WTC11 (cell line): ENCODE data around the gene GTPBP6. TPM values are rescaled to one million over a fixed set of nuclear protein-coding genes. Genes with fewer than 3 reads are reported as not detected.

Experiments
- ATAC-seq: fragments of 200-7000 bp; cut with Tn5 transposase; 2 replicates; pipeline ENCODE4 v1.10.0; 2021; ENCODE audit warnings: mild to moderate bottlenecking, moderate library complexity
- CTCF ChIA-PET: fragments of 300-600 bp; sonication (Branson Sonifier 250); formaldehyde crosslinking; loops from one replicate; lab custom pipeline; 2021; ENCODE audit warnings: antibody characterized with exemption; lab: Charles Lee
- POLR2A ChIA-PET: fragments of 350-600 bp; sonication (Branson Sonifier 250); formaldehyde crosslinking; loops from one replicate; lab custom pipeline; 2021; ENCODE audit warnings: antibody characterized with exemption; lab: Charles Lee
- DNase-seq: peaks from one replicate; pipeline ENCODE4 v3.0.0; 2021; ENCODE audit warnings: low spot score
- H3K27ac Mint-ChIP-seq: 2 replicates; pipeline ENCODE4 v1.8.0; 2021; ENCODE audit warnings: mixed read lengths
- H3K27me3 Mint-ChIP-seq: 2 replicates; pipeline ENCODE4 v1.8.0; 2021; ENCODE audit warnings: low read depth, mild to moderate bottlenecking, moderate library complexity, mixed read lengths
- H3K36me3 Mint-ChIP-seq: 2 replicates; pipeline ENCODE4 v1.8.0; 2021; ENCODE audit warnings: mixed read lengths
- H3K4me1 Mint-ChIP-seq: 2 replicates; pipeline ENCODE4 v1.8.0; 2022; ENCODE audit warnings: mixed read lengths
- H3K4me3 Mint-ChIP-seq: 2 replicates; pipeline ENCODE4 v1.8.0; 2021; ENCODE audit warnings: mild to moderate bottlenecking, moderate library complexity, mixed read lengths
- H3K9me3 Mint-ChIP-seq: 2 replicates; pipeline ENCODE4 v1.8.0; 2021; ENCODE audit warnings: mixed read lengths
- FOXP1 ChIP-seq: sonication (generic); formaldehyde crosslinking; IDR thresholded peaks from 2 replicates; pipeline ENCODE4 v1.8.0; 2022; ENCODE audit warnings: missing genetic modification reagents, mild to moderate bottlenecking, moderate library complexity, borderline replicate concordance
- IRF2 ChIP-seq: sonication (generic); formaldehyde crosslinking; IDR thresholded peaks from 2 replicates; pipeline ENCODE4 v1.8.0; 2022; ENCODE audit warnings: low read depth, missing genetic modification reagents, borderline replicate concordance
- MYBL2 ChIP-seq: sonication (generic); formaldehyde crosslinking; IDR thresholded peaks from 2 replicates; pipeline ENCODE4 v1.8.1; 2023; ENCODE audit warnings: mild to moderate bottlenecking, moderate library complexity, missing genetic modification reagents
- NR1H2 ChIP-seq: sonication (generic); formaldehyde crosslinking; IDR thresholded peaks from 2 replicates; pipeline ENCODE4 v1.9.0; 2021; ENCODE audit warnings: mild to moderate bottlenecking, moderate library complexity, missing genetic modification reagents
- NR3C1 ChIP-seq: sonication (generic); formaldehyde crosslinking; conservative IDR thresholded peaks from 2 replicates; pipeline ENCODE4 v1.8.1; 2023; ENCODE audit warnings: low read depth, mild to moderate bottlenecking, missing genetic modification reagents
- RORB ChIP-seq: fragments of 250-450 bp; sonication (Bioruptor Pico); IDR thresholded peaks from 2 replicates; pipeline ENCODE4 v1.9.0; 2021; ENCODE audit warnings: mild to moderate bottlenecking
- TEAD1 ChIP-seq: sonication (generic); formaldehyde crosslinking; IDR thresholded peaks from 2 replicates; pipeline ENCODE4 v1.8.0; 2022; ENCODE audit warnings: mild to moderate bottlenecking, missing genetic modification reagents
- TEAD4 ChIP-seq: sonication (generic); formaldehyde crosslinking; IDR thresholded peaks from 2 replicates; pipeline ENCODE4 v1.8.0; 2022; ENCODE audit warnings: mild to moderate bottlenecking, missing genetic modification reagents
- ZNF219 ChIP-seq: sonication (generic); formaldehyde crosslinking; IDR thresholded peaks from 2 replicates; pipeline ENCODE4 v1.8.0; 2023; ENCODE audit warnings: missing genetic modification reagents, mild to moderate bottlenecking, borderline replicate concordance
- ZNF232 ChIP-seq: sonication (generic); formaldehyde crosslinking; IDR thresholded peaks from 2 replicates; pipeline ENCODE4 v1.8.0; 2022; ENCODE audit warnings: mild to moderate bottlenecking, missing genetic modification reagents
- ZNF263 ChIP-seq: sonication (generic); formaldehyde crosslinking; IDR thresholded peaks from 2 replicates; pipeline ENCODE4 v1.8.1; 2022; ENCODE audit warnings: low read depth, mild to moderate bottlenecking, moderate library complexity, missing genetic modification reagents
- ZNF317 ChIP-seq: sonication (generic); formaldehyde crosslinking; IDR thresholded peaks from 2 replicates; pipeline ENCODE4 v1.8.1; 2023; ENCODE audit warnings: low read depth, mild to moderate bottlenecking, moderate library complexity, missing genetic modification reagents, borderline replicate concordance
- ZNF416 ChIP-seq: fragments of 250-450 bp; sonication (Bioruptor Pico); IDR thresholded peaks from 2 replicates; pipeline ENCODE4 v1.9.0; 2021; ENCODE audit warnings: mild to moderate bottlenecking, inconsistent platforms
- total RNA-seq: library from RNA; stranded (reverse); gene quantifications from 3 replicates; pipeline ENCODE4 v1.2.3, GENCODE V29; 2021
- TF ChIP-seq, protein P1 (sequence below): sonication (generic); formaldehyde crosslinking; IDR thresholded peaks from 2 replicates; pipeline ENCODE4 v1.8.0; 2022; ENCODE audit warnings: mild to moderate bottlenecking, missing genetic modification reagents
- TF ChIP-seq, protein P2 (sequence below): fragments of 250-450 bp; sonication (Bioruptor Pico); IDR thresholded peaks from 2 replicates; pipeline ENCODE4 v1.9.0; 2021; ENCODE audit warnings: mild to moderate bottlenecking, borderline replicate concordance
- TF ChIP-seq, protein P3 (sequence below): sonication (generic); formaldehyde crosslinking; IDR thresholded peaks from 2 replicates; pipeline ENCODE4 v1.8.0; 2023; ENCODE audit warnings: missing genetic modification reagents, mild to moderate bottlenecking, borderline replicate concordance

The GTPBP6 gene
- total RNA-seq, 1 experiment from 2014 or later: 63.9 TPM

DNA sequence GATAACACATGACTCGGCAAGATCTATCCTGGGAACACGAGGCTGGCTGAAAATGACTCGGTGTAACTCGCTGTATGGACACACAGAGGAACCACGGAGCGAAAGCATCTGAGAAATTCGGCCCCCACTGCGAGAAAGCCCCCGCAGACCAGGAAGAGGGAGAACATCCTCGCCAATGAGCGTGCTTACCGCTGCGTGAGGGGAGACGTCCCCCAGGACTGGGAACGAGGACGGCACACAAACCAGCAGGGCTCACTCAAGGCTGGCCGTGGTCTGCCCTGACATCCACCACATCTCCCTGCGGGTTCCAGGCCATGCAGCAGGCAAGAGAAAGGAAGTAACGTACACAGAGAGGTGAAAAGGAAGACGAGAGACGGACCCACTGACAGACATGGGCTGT lies 17.6 kb upstream of the GTPBP6 start (continued):
- TF ChIP-seq NR1H2 (no peak), NR3C1 (CRISPR knock-in tag) (no peak), RORB (CRISPR knock-in tag) (no peak)
- TF ChIP-seq, protein P1, sequence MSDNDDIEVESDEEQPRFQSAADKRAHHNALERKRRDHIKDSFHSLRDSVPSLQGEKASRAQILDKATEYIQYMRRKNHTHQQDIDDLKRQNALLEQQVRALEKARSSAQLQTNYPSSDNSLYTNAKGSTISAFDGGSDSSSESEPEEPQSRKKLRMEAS (CRISPR knock-in tag): no peak
- TF ChIP-seq, protein P2, sequence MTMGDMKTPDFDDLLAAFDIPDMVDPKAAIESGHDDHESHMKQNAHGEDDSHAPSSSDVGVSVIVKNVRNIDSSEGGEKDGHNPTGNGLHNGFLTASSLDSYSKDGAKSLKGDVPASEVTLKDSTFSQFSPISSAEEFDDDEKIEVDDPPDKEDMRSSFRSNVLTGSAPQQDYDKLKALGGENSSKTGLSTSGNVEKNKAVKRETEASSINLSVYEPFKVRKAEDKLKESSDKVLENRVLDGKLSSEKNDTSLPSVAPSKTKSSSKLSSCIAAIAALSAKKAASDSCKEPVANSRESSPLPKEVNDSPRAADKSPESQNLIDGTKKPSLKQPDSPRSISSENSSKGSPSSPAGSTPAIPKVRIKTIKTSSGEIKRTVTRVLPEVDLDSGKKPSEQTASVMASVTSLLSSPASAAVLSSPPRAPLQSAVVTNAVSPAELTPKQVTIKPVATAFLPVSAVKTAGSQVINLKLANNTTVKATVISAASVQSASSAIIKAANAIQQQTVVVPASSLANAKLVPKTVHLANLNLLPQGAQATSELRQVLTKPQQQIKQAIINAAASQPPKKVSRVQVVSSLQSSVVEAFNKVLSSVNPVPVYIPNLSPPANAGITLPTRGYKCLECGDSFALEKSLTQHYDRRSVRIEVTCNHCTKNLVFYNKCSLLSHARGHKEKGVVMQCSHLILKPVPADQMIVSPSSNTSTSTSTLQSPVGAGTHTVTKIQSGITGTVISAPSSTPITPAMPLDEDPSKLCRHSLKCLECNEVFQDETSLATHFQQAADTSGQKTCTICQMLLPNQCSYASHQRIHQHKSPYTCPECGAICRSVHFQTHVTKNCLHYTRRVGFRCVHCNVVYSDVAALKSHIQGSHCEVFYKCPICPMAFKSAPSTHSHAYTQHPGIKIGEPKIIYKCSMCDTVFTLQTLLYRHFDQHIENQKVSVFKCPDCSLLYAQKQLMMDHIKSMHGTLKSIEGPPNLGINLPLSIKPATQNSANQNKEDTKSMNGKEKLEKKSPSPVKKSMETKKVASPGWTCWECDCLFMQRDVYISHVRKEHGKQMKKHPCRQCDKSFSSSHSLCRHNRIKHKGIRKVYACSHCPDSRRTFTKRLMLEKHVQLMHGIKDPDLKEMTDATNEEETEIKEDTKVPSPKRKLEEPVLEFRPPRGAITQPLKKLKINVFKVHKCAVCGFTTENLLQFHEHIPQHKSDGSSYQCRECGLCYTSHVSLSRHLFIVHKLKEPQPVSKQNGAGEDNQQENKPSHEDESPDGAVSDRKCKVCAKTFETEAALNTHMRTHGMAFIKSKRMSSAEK (CRISPR knock-in tag): no peak

DNA sequence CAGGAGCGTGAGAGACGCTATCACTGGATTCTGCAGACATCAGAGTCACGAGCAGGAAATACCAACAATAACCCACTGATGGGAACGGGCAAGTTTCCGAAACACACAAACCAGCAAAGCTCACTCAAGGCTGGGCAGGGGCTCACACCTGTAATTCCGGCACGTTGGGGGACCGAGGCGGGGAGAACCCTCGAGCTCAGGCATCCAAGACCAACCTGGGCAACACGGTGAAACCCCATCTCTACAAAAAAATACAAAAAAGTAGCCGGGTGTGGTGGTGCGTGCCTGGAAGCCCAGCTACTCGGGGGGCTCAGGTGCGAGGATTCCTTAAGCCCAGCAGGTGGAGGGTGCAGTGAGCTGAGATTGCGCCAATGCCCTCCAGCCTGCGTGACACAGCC lies 17.2 kb upstream of the GTPBP6 start:
- ChIA-PET CTCF (no interaction called here), POLR2A (no interaction called here)
- H3K27ac Mint-ChIP-seq: no peak overlapping the region
- H3K9me3 Mint-ChIP-seq: no peaks in the 10 kb centered on the region
- TF ChIP-seq ZNF416 (no peak), ZNF317 (CRISPR knock-in tag) (no peak), FOXP1 (CRISPR knock-in tag) (no peak), TEAD4 (no peak), ZNF232 (CRISPR knock-in tag) (no peak), MYBL2 (CRISPR knock-in tag) (no peak), ZNF219 (CRISPR knock-in tag) (no peak), ZNF263 (CRISPR knock-in tag) (no peak), IRF2 (CRISPR knock-in tag) (no peak), TEAD1 (CRISPR knock-in tag) (no peak)
- TF ChIP-seq, protein P3, sequence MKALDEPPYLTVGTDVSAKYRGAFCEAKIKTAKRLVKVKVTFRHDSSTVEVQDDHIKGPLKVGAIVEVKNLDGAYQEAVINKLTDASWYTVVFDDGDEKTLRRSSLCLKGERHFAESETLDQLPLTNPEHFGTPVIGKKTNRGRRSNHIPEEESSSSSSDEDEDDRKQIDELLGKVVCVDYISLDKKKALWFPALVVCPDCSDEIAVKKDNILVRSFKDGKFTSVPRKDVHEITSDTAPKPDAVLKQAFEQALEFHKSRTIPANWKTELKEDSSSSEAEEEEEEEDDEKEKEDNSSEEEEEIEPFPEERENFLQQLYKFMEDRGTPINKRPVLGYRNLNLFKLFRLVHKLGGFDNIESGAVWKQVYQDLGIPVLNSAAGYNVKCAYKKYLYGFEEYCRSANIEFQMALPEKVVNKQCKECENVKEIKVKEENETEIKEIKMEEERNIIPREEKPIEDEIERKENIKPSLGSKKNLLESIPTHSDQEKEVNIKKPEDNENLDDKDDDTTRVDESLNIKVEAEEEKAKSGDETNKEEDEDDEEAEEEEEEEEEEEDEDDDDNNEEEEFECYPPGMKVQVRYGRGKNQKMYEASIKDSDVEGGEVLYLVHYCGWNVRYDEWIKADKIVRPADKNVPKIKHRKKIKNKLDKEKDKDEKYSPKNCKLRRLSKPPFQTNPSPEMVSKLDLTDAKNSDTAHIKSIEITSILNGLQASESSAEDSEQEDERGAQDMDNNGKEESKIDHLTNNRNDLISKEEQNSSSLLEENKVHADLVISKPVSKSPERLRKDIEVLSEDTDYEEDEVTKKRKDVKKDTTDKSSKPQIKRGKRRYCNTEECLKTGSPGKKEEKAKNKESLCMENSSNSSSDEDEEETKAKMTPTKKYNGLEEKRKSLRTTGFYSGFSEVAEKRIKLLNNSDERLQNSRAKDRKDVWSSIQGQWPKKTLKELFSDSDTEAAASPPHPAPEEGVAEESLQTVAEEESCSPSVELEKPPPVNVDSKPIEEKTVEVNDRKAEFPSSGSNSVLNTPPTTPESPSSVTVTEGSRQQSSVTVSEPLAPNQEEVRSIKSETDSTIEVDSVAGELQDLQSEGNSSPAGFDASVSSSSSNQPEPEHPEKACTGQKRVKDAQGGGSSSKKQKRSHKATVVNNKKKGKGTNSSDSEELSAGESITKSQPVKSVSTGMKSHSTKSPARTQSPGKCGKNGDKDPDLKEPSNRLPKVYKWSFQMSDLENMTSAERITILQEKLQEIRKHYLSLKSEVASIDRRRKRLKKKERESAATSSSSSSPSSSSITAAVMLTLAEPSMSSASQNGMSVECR (CRISPR knock-in tag): no peak
- TF ChIP-seq, protein P1 (CRISPR knock-in tag): no peak
- TF ChIP-seq, protein P2 (CRISPR knock-in tag): no peak
- no peaks in the 10 kb centered on the region for H3K4me1 Mint-ChIP-seq
- ATAC-seq: no peak
- H3K36me3 Mint-ChIP-seq: peaks cover 28% of the 10 kb centered on the region
- no peaks in the 10 kb centered on the region for H3K27me3 Mint-ChIP-seq
- no peak for DNase-seq
- H3K4me3 Mint-ChIP-seq: no peak overlapping the region
